HG03139 (cell line): ENCODE measurements around the gene SHISA9.

Experiments used
- ATAC-seq: cut with Tn5 transposase; IDR thresholded peaks from one replicate; pipeline ENCODE4 v1.9.1; 2021; ENCODE audit not compliant: unreplicated experiment

SHISA9 gene

DNA sequence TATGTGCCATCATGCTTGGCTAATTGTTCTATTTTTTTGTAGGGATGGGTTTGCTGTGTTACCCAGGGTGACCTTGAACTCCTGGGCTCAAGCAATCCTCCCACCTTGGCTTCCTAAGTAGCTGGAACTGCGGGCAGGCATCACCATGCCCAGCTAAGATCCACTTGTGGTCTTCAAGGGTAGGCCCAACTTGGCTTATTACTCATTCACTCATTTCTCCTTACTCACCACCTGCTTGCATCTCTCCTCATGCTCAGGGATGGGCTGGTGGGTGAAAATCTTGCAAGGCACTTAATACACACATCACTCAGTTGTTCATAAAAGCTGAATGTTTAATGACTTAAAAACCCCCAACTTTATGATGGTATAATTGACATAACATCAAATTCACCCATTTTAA lies 207.8 kb downstream of the SHISA9 start:
- ATAC-seq, result no peak

DNA sequence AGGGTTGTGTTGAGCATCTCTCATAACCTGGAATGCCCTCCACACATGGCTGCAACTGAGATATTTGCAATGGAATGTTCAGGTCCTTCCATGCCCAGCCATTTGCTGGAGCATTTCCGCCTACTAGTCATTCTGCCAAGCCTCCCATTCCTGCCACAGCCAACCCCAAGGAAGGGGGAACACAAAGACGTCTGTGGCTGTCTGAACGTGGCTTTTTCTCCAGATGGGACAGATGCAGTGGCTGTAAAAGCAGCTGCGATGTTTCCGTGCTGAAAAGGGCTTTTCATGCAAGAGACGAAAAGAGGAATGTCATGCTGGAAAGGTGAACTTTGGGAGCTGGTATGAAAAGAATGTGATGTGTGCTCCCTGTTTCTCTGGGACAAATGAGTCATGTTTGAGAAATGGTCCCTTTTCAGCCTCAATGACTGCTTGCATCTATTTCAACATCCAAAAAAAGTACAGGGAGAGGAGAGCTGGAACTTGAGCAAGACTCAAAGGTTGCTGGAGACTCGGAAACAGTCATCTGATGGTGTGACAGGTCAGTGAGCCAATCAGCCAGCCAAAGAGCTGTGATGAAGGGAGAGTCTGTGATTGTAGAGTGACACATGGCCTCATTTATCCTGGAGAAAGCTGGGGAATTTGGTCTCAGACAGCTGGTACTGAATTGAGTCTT lies 208.9 kb downstream of the SHISA9 start:
- no peak for ATAC-seq

DNA sequence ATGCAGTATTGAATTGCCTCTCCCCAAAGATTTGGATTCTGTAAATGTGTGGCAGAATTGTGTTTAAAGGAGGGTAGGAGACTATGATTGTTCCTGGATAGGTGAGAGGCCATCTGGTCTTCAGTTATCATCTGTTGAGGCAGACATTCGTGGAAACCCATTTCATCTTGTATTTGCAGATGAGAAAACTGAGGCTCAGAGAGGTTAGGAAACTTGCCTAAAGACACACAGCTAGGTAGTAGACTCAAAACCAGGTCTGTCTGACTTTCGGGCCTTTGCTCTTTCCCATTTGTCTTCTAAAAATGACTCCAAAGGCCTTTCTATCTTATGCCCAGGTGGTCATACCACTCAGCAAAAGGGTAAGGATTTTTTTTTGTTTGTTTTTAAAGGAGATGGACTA lies 210.3 kb downstream of the SHISA9 start:
- no peak for ATAC-seq

DNA sequence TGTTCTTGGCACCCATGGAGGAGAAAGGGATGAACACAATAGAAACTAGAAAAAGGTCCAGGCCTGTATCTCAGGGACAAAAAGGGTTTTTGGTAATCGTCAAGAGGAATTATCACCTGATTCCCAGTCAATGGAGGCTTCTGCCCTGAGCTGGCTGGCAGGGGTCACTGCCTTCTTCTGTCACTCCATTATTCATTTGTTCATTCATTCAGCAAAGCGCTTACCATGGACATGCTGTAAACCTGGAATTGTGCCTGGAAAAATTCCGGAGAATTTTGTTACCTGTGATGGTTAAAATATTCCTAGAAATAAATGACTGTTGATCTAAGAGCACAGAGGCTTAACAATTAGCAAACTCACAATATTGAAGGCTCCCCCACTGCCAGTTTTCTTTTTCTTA lies 212.3 kb downstream of the SHISA9 start:
- no peak for ATAC-seq

DNA sequence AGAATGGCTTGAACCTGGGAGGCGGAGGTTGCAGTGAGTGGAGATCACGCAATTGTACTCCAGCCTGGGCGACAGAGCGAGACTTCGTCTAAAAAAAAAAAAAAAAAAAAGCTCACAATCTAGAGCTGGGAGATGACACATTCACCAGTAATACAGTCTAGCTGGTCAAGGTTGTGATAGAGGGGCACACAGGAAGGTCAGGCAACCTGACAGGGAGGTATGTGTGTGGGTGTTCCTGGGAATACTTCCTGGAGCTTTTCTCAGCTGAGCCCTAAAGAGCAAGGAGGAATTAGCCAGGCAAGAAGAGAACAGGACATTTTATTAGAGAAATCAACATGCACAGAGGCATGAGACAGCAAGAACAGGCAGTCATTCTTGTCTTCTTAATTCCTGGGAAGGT lies 216.7 kb downstream of the SHISA9 start:
- ATAC-seq, result no peak

DNA sequence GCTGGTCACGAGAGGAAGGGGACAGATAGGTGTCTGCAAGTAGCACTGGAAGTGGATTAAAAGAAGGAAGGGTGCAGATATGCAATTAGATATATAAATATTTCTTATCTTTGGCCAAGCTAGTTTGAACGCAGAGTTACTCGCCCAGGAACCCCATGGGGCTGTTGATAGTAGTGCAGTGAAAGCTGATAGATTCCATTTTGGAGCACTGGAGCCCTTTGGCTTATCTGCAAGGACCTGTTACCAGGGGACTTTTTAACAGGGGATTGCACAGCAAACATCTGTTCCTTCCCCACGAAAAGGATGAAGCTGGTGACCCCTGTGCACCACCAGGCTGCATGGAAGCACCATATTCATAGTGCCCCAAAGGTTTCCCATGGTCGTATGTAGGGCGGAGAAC lies 218.7 kb downstream of the SHISA9 start:
- ATAC-seq, result no peak

DNA sequence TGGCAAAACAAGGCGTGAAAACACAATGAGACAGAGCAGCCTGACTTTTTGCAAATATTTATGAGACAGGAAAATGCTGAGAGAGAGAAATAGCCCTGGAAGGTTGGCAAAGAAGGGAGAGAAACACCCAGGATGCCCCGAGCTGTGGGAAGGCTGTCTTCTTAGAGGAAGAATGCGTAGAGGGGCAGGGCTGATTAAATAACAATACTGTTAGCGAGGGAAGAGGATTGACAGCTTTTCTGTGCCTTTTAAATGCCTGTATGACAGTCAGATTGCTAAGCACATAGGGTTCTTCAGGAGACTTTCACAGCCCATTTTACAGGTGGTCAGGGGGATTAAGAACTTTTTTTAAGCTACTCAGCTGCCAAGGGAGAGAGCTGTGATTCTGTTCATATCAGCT lies 219.2 kb downstream of the SHISA9 start:
- no peak for ATAC-seq

DNA sequence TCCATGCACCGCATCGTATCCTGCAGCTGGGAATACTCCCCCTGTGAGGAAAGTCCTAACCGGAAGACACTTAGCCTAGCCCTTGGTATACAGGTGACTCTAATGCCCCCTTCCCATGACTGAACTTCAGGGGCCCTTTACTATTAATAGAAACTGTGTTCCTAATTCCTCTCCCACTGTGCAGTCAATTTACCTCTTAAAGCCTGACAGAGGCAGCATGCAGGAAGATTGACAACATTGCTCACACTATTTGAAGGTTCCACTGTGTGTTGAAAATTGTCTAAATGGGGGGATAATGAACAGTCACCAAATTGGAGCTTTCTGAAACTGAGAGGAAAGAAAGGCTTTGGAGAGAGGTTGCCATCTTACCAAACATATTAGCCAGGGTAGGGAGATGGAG lies 222.6 kb downstream of the SHISA9 start:
- ATAC-seq, result no peak

DNA sequence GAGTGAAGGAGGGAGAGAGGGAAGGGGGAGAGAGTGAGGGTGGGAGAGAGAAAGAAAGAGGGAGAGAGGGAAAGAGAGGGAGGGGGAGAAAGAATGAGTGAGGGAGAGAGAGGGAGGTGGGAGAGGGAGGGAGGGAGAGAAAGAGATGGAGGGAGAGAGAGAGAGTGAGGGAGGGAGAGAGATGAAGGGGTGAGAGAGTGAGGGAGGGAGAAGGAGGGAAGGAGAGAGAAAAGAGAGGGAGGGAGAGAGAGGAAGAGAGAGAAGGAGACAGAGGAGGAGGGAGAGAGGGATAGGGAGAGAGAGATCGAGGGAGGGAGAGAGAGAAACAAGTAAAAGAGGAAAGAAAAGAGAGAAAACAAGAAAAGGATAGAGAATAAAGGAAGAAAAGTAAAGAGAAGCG lies 225.7 kb downstream of the SHISA9 start:
- no peak for ATAC-seq

DNA sequence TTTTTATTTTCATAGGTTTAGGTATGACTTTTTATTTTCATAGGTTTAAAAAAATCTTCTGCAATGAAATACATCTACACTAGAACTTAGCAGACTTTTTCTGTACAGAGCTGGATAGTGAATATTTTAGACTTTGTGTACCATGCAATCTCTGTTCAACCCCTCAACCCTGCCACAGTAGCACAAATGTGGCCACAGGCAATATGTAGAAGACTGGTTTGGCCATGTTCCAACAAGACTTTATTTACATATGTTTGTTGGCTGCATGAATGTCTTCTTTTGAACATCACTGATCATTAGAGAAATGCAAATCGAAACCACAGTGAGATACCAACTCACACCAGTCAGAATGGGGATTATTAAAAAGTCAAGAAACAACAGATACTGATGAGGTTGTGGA lies 229.2 kb downstream of the SHISA9 start:
- no peak for ATAC-seq

DNA sequence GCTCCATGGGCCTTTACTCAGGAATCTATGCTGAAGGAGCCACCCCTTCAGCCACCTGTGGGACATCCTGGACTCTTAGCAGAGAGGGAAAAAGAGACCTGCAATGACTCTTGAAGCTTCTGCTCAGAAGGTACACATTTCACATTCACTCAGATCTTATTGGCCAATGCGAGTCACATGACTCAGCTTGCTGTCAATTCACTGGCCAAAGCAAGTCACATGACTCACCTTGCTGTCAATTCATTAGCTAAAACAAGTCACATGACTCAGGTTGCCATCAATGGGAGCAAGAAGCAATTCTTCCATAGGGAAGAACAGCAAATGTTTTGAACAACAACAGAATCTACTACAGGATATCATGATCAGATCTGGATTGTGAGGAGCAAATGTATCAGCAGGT lies 233.4 kb downstream of the SHISA9 start:
- ATAC-seq, result no peak

DNA sequence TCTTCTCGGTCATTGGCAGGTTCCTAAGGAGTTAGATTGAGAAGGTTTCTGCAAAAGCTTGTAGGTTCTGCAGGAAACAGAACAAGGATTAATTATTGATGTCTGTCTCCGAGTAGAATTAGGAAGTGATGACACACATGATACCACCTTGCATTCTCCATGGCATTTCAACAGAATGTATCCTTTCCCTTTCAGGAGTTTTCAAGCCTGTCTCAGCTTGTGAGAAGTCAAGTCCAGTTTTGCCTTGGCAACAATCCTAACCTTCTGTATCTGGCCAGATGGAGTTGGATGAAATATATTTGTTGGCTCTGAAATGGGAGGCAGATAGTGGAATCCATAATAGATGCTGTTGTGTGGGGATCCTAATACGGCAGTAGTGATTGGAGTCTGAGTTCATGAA lies 235.5 kb downstream of the SHISA9 start:
- no peak for ATAC-seq

DNA sequence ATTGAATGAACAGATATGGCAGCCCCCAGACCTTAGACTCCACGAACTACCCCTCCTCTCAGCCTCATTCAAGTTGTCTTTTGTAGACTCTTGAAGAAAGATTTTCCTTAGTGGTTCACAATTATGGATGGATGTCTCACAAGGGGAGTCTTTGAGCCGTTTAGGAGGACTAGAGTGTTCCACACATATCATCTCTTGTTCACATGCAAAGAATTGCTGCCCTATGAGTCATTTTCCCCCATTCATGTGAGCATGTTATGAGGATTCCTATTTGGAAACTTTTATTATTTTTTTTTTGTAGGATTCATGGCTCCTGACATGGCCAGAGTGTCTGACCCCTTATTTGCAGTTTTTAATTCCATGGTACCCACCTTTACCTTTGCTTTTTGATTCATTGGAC lies 237.1 kb downstream of the SHISA9 start:
- ATAC-seq, result no peak

DNA sequence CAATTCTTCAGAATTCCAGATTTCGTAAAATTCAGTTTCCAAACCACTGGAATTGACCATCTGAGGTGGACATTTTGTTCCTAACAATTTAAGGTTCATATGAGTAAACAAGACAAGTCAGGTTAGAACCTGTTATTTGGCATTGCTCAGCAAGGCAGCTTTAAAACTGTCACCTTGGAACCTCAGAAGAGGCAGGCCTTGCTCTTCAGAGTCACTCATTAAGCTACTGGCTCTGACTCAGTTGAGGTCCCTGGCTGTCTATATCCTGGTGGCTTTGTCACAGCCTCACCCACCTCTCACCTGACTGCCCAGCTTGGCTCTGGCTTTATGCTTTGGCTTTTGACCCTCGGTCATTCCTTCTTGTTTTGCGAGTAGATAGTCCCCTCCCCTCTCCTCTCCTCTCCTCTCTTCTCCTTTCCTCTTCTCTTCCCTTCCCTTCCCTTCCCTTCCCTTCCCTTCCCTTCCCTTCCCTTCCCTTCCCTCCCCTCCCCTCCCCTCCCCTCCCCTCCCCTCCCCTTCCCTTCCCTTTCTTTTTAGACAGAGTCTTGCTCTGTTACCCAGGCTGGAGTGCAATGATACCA lies 238.4 kb downstream of the SHISA9 start:
- ATAC-seq, result no peak

DNA sequence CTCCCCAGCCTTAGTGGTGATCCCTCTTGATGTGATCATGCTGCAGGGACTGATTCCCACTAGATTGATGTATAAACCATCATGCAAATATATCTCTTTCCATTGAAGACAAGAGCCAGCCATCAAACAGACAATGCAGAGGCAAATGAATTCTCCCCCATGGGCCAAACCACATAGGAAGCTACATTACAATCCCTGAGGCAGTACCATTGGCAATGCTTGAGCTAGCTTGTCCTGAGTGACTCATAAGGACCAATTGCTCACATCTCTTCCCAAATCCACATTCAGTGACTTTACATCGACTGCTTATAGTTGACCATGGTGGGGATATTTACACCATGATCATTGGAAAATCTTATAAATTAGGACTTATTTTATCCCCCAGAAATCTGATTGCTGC lies 242.2 kb downstream of the SHISA9 start:
- ATAC-seq, result no peak

DNA sequence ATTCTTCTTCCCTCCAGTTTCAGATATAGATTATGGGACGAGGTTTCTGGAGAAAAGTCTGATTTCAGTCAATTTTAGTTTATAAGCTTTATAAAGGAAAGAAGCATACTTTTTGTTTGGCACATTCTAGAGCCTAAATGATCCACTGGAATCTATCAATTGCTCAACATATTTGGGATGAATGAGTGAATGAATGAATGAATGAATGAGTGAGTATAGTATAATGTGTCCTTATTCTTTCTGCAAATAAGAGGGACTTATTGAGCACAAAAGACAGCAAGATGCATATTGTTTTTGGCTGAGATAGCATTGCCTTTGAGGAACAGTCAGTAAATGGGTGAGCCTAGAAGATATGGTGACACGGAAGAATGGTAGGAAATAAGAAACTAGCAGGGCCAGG lies 245.4 kb downstream of the SHISA9 start:
- no peak for ATAC-seq

DNA sequence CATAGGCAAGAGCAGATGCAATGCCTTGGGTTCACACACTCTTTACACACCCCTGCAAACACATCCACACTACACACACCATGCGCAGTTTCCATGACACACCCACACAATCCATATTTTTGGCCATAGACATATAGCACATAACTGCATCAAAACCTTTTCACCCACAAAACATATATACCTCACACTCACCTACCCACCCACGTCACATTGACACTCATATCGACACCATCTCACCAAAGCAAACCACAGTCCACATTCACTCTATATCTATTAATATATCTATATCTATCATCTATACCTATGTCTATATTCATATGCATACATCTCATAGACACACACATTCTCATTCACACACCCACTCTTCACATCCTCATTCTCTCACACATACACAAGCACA lies 246.9 kb downstream of the SHISA9 start:
- no peak for ATAC-seq

DNA sequence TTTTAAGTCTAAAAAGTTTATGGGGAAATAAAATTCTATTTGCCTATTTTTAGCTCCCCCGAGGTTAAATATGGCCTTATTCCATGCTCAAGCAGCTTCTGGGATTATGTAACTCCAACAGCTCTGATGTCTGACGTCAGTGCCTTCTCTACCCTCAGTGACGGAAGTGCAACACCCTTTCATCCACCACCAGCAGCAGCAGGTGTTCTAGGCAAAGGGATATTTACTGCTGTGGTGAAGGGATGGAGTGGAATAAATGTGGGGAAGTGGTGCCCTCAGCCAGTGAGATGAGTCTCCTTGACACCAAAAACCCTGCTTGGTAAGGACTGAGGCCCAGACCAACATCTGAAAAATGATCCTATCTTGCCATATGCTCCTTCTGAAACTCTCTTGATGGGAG lies 247.4 kb downstream of the SHISA9 start:
- ATAC-seq, result no peak

DNA sequence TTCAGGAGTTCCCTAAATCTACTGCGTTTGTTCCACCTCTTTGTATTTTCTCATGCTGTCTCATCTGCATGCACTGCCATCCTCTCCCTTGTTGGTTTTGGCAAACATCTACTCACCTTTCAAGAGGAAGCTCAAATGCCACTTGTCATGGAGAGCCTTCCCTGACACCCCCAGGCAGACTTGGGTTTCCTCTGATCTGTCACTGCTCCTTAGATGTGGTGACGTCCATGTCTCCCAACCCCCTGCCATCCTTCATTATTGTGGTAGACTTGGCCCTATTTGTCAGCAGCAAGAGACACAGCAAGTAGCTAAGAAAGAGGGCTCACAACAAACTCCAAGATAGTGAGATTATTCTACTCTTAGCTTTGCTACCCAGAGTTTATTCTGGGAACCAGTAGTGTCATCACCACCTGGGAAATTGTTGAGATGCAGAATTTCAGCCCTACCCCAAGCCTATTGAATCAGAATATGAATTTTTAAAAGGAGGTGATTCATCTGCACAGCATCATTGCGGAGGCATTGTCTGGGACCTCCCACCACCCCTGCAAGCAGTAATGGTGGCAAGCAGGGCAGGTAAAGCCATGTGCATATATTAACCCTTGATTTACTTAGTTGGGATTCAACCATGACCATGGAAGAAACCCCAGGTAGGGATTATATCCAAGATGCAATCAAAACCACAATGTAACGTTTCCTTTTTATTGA lies 248.9 kb downstream of the SHISA9 start:
- ATAC-seq, result no peak

DNA sequence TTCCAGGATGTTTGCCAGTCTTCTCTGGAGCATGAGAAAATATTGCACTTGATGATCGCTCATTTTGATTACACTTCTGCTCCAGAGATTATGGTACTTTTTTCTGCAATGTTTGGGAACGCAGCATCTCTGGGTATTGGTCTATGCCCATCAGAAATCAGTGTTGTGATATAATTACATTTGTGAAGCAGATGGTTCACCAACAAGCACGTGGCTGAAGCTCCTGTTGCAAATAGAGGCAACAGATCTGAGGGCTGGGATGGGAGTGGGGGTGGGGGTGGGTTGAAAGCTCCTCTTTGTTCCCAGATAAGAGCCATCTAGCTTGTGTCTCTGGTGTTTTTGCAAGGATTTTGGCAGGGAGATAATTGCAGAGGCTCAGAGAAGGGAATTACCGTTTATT lies 252.3 kb downstream of the SHISA9 start:
- ATAC-seq, result no peak

DNA sequence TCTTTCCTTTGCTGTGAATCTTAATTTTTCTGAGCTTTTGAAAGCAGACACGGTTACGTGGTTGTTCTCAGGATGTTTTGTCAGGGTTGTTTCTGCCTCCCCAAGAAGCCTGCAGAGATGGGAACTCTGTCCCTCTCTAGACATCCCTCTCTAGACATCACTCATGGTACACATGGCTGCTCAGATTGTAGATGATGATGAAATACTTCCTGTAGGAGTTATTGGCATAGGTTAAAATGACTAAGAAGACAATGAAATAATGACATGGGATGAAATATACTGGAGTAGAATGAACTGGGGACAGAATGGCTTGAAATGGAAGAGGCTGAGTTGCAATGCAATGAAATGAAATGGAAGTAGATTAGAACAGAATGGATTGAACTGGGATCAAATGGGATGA lies 253.4 kb downstream of the SHISA9 start:
- no peak for ATAC-seq

DNA sequence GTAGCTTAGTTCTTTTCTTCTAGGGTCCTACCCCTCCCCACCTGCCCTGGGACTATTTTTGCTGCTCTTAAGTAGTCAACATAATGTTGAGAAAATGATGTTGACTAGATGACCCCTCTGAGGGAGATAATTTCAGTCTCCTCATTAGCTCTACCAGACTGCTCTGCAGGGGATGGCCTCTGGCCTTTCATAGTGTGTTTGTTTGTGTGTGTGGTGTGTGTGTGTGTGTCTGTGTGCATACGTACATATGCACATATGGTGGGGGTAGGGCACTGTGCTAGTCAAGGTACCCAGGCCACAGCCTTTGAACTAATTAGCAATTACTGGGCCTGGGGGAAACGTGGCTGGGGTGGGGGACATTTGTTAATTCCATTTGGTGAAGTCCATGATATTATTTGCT lies 254.0 kb downstream of the SHISA9 start:
- ATAC-seq, result no peak

DNA sequence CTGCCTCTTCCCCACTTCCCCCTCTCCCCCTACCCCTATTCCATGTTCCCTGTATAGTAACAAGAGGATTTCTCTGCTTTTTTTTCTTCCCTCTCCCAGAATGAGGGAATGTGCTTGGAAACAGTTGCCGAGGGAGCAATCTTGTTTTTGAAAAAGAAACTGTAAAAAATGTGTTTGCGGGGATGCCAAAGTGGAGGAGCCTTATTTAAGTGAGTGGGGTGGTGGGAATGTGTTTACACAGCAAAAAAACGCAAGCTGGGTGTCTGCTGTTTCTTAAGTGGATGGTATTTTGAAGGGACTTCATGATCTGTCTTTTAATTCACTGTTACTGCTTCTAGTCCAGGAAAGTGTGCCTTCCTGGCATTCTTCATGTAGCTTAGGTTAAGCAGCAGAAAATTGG lies 254.4 kb downstream of the SHISA9 start:
- no peak for ATAC-seq
